Sigmoid colon (tissue), 7 donors: ENCODE data around the gene ALDH1L1. TPM values are rescaled to one million over a fixed set of nuclear protein-coding genes. Genes with fewer than 3 reads are reported as not detected.

Experiments
- DNase-seq: peaks from one replicate; pipeline ENCODE4 v3.0.0-alpha.2; 2019
- H3K27ac ChIP-seq, 4 donors: fragments of 200-600 bp; sonication (generic); one replicate each; pipeline ENCODE4 v1.5.1; 2016 to 2019; ENCODE audit warnings: mild to moderate bottlenecking in 1 of 4
- H3K27me3 ChIP-seq, 3 donors: fragments of 200-600 bp; sonication (generic); one replicate each; pipeline ENCODE4 v1.5.1; 2019; ENCODE audit warnings: mild to moderate bottlenecking in 1 of 3
- H3K36me3 ChIP-seq, 4 donors: fragments of 200-600 bp; sonication (generic); one replicate each; pipeline ENCODE4 v1.5.1; 2016 to 2019
- H3K4me1 ChIP-seq, 4 donors: fragments of 200-600 bp; sonication (generic); one replicate each; pipeline ENCODE4 v1.5.1; 2017 to 2019
- H3K4me3 ChIP-seq, 4 donors: fragments of 200-600 bp; sonication (generic); one replicate each; pipeline ENCODE4 v1.5.1; 2017 to 2019; ENCODE audit warnings: mild to moderate bottlenecking in 2 of 4, moderate library complexity in 1 of 4
- H3K9me3 ChIP-seq, 4 donors: fragments of 200-600 bp in 3 of 4; sonication (generic) in 3 of 4; one replicate each; pipeline versions ENCODE4 v1.5.1 to v1.6.1; 2013 to 2019
- CTCF ChIP-seq, 4 experiments: fragments of 450-650 bp in 3 of 4; fragments of 200-600 bp in 1 of 4; IDR thresholded peaks; one replicate each; pipeline ENCODE4 v1.5.1; 2016 to 2019; ENCODE audit warnings: antibody characterized with exemption in 4 of 4, mild to moderate bottlenecking in 3 of 4, moderate library complexity in 2 of 4
- EP300 ChIP-seq, 4 donors: sonication (generic); formaldehyde crosslinking; IDR thresholded peaks; one replicate each; pipeline ENCODE4 v1.6.1; 2017; ENCODE audit warnings: antibody characterized with exemption in 4 of 4
- POLR2A ChIP-seq, 2 donors: fragments of 450-650 bp; IDR thresholded peaks; one replicate each; pipeline ENCODE4 v1.6.1; 2016; ENCODE audit warnings: antibody characterized with exemption in 2 of 2, mild to moderate bottlenecking in 2 of 2, moderate library complexity in 2 of 2
- POLR2AphosphoS5 ChIP-seq, 4 donors: sonication (generic); formaldehyde crosslinking; IDR thresholded peaks; one replicate each; pipeline ENCODE4 v1.6.1; 2017; ENCODE audit warnings: antibody characterized with exemption in 4 of 4
- WGBS, 2 donors: extraction: QIAGEN DNeasy Blood & Tissue Kit; methylation state at CpG; one replicate each; pipeline ENCODE4 v1.1.7; 2013; 5-methylcytosine and 5-hydroxymethylcytosine counted together
- intact Hi-C: fragments of 100-400 bp; cut with DNase I; formaldehyde crosslinking; loops from one replicate; pipeline ENCODE4 v1.15.1; 2023
- polyA plus RNA-seq, 3 donors: library from polyadenylated mRNA; stranded (reverse); fragments of 200-250 nt; gene quantifications; one replicate each; pipeline ENCODE4 v1.2.3, GENCODE V29; 2013
- total RNA-seq, 4 donors: library from RNA; depleted of rRNA; stranded (reverse); fragments of >200 nt; gene quantifications; one replicate each; pipeline ENCODE4 v1.1.0, GENCODE V29; 2016
- donor health status: healthy with polysubstance abuse.
- donor health status: Bipolar disorder and iron deficiency.
- donor health status: healthy.

ALDH1L1 gene
- total and polyA plus RNA-seq, 7 donors: 7.2 to 32.5 (median 15.0) TPM

- WGBS, 2 donors: 66 to 80% methylated on average over 7 of the region's 7 CpGs
- Histone ChIP-seq H3K27ac (no peak overlapping the region), H3K9me3 (no peaks in the 10 kb centered on the region), H3K36me3 (no peaks in the 10 kb centered on the region), H3K4me3 (no peak overlapping the region), H3K27me3 (no peaks in the 10 kb centered on the region), H3K4me1 (no peaks in the 10 kb centered on the region)
- no peak for TF ChIP-seq POLR2AphosphoS5 (IDR thresholded peaks at IDR 0.05)
- TF ChIP-seq POLR2A (IDR thresholded peaks at IDR 0.05): no peak
- no peak for TF ChIP-seq CTCF (IDR thresholded peaks at IDR 0.05)
- no peak for TF ChIP-seq EP300 (IDR thresholded peaks at IDR 0.05)
- intact Hi-C loops: no loop called here
- peak; percentile 50 for DNase-seq
Observed at GRCh38 chr3:126119008-126119675, 61.2 kb downstream of the ALDH1L1 start.

- TF ChIP-seq POLR2A (IDR thresholded peaks at IDR 0.05) (no peak), CTCF (IDR thresholded peaks at IDR 0.05) (no peak), POLR2AphosphoS5 (IDR thresholded peaks at IDR 0.05) (no peak), EP300 (IDR thresholded peaks at IDR 0.05) (no peak)
- intact Hi-C loops: no loop called here
- H3K27ac ChIP-seq: no peak overlapping the region
- H3K36me3 ChIP-seq: no peaks in the 10 kb centered on the region
- DNase-seq: peak; percentile 38
- H3K4me3 ChIP-seq: no peak overlapping the region
- H3K4me1 ChIP-seq: no peaks in the 10 kb centered on the region
- H3K9me3 ChIP-seq: no peaks in the 10 kb centered on the region
- 84 to 87% methylated on average over 11 of the region's 11 CpGs for WGBS, 2 donors
- H3K27me3 ChIP-seq: no peaks in the 10 kb centered on the region
Observed at GRCh38 chr3:126118591-126118990, 61.8 kb downstream of the ALDH1L1 start.

- no peaks in the 10 kb centered on the region for H3K36me3 ChIP-seq
- H3K4me3 ChIP-seq: no peak overlapping the region
- TF ChIP-seq POLR2AphosphoS5 (IDR thresholded peaks at IDR 0.05) (no peak), EP300 (IDR thresholded peaks at IDR 0.05) (no peak), POLR2A (IDR thresholded peaks at IDR 0.05) (no peak), CTCF (IDR thresholded peaks at IDR 0.05) (no peak)
- DNase-seq: peak; percentile 59
- 76 to 85% methylated on average over 9 of the region's 9 CpGs for WGBS, 2 donors
- intact Hi-C loops: no loop called here
- H3K4me1 ChIP-seq: no peaks in the 10 kb centered on the region
- H3K9me3 ChIP-seq: no peaks in the 10 kb centered on the region
- no peaks in the 10 kb centered on the region for H3K27me3 ChIP-seq
- no peak overlapping the region for H3K27ac ChIP-seq
Observed at GRCh38 chr3:126117786-126118185, 62.6 kb downstream of the ALDH1L1 start.

- TF ChIP-seq POLR2AphosphoS5 (IDR thresholded peaks at IDR 0.05) (no peak), CTCF (IDR thresholded peaks at IDR 0.05) (no peak), EP300 (IDR thresholded peaks at IDR 0.05) (no peak), POLR2A (IDR thresholded peaks at IDR 0.05) (no peak)
- WGBS, 2 donors: 95% methylated on average over 3 of the region's 3 CpGs
- Histone ChIP-seq H3K27ac (no peak overlapping the region), H3K9me3 (no peaks in the 10 kb centered on the region), H3K4me3 (no peak overlapping the region), H3K4me1 (no peaks in the 10 kb centered on the region), H3K36me3 (no peaks in the 10 kb centered on the region), H3K27me3 (no peaks in the 10 kb centered on the region)
- no peak for DNase-seq
- intact Hi-C loops: no loop called here
Observed at GRCh38 chr3:126117212-126117611, 63.2 kb downstream of the ALDH1L1 start.

- TF ChIP-seq CTCF (IDR thresholded peaks at IDR 0.05) (no peak), EP300 (IDR thresholded peaks at IDR 0.05) (no peak), POLR2A (IDR thresholded peaks at IDR 0.05) (no peak), POLR2AphosphoS5 (IDR thresholded peaks at IDR 0.05) (no peak)
- intact Hi-C loops: no loop called here
- no peaks in the 10 kb centered on the region for H3K4me1 ChIP-seq
- H3K36me3 ChIP-seq: no peaks in the 10 kb centered on the region
- no peak for DNase-seq
- 79 to 86% methylated on average over 1 of the region's 1 CpG for WGBS, 2 donors
- H3K27ac ChIP-seq: no peak overlapping the region
- H3K9me3 ChIP-seq: no peaks in the 10 kb centered on the region
- no peaks in the 10 kb centered on the region for H3K27me3 ChIP-seq
- H3K4me3 ChIP-seq: no peak overlapping the region
Observed at GRCh38 chr3:126116526-126116925, 63.9 kb downstream of the ALDH1L1 start.
